Smooth muscle cell (in vitro differentiated cells): ENCODE measurements around the gene EEA1. TPM values are rescaled to one million over a fixed set of nuclear protein-coding genes. Genes with fewer than 3 reads are reported as not detected.

Source experiments
- DNase-seq: peaks from one replicate; lab custom pipeline; 2025; ENCODE audit not compliant: unreplicated experiment; lab: John Stamatoyannopoulos, UW
- H2AFZ ChIP-seq: fragments of 200-600 bp; sonication (generic); 2 replicates; pipeline ENCODE4 v1.6.0; 2016; ENCODE audit warnings: antibody characterized with exemption, low read depth, mild to moderate bottlenecking
- H3F3A ChIP-seq: fragments of 200-600 bp; sonication (generic); 2 replicates; pipeline ENCODE4 v1.6.0; 2017; ENCODE audit warnings: antibody characterized with exemption, low read depth
- H3K27ac ChIP-seq: fragments of 200-600 bp; sonication (generic); 2 replicates; pipeline ENCODE4 v1.5.1; 2016; ENCODE audit warnings: low read depth, mild to moderate bottlenecking
- H3K27me3 ChIP-seq: fragments of 200-600 bp; sonication (generic); 2 replicates; pipeline ENCODE4 v1.6.1; 2016; ENCODE audit warnings: low read depth, mild to moderate bottlenecking
- H3K36me3 ChIP-seq: fragments of 200-600 bp; sonication (generic); 2 replicates; pipeline ENCODE4 v1.5.1; 2016; ENCODE audit warnings: low read depth
- H3K4me1 ChIP-seq: fragments of 200-600 bp; sonication (generic); 2 replicates; pipeline ENCODE4 v1.5.1; 2016; ENCODE audit warnings: low read depth
- H3K4me2 ChIP-seq: fragments of 200-600 bp; sonication (generic); 2 replicates; pipeline ENCODE4 v1.6.0; 2016; ENCODE audit warnings: mild to moderate bottlenecking
- H3K4me3 ChIP-seq: fragments of 200-600 bp; sonication (generic); 2 replicates; pipeline ENCODE4 v1.5.1; 2016; ENCODE audit warnings: mild to moderate bottlenecking
- H3K79me2 ChIP-seq: fragments of 200-600 bp; sonication (generic); 2 replicates; pipeline ENCODE4 v1.6.0; 2016; ENCODE audit warnings: low read depth, mild to moderate bottlenecking
- H3K9ac ChIP-seq: fragments of 200-600 bp; sonication (generic); 2 replicates; pipeline ENCODE4 v1.6.0; 2016; ENCODE audit warnings: low read depth
- H3K9me3 ChIP-seq: fragments of 200-600 bp; sonication (generic); replicated peaks from 2 replicates; pipeline ENCODE4 v1.5.1; 2016; ENCODE audit warnings: low read depth
- H4K20me1 ChIP-seq: fragments of 200-600 bp; sonication (generic); 2 replicates; pipeline ENCODE4 v1.6.0; 2016; ENCODE audit warnings: low read depth
- WGBS: methylation state at CpG from one replicate; pipeline ENCODE4 v1.1.7; 2016; ENCODE audit warnings: low lambda C conversion rate; 5-methylcytosine and 5-hydroxymethylcytosine counted together
- polyA plus RNA-seq: library from polyadenylated mRNA; unstranded; fragments of >200 nt; fragmentation: Nextera tagmentation; extraction: Ambion mirVana; gene quantifications from 2 replicates; pipeline ENCODE4 v1.2.1, GENCODE V29; 2016
- total RNA-seq: library from RNA; depleted of rRNA; stranded (reverse); fragments of >200 nt; gene quantifications from 2 replicates; pipeline ENCODE4 v1.2.3, GENCODE V29; 2014
- TF ChIP-seq, protein P1 (sequence below): fragments of 200-600 bp; sonication (generic); IDR thresholded peaks from 2 replicates; pipeline ENCODE4 v1.5.1; 2017; ENCODE audit warnings: borderline replicate concordance, mild to moderate bottlenecking, antibody characterized with exemption; ENCODE audit not compliant: insufficient read depth, poor library complexity, severe bottlenecking

Gene EEA1
- total and polyA plus RNA-seq, 2 experiments from 2014 or later = 25.1 to 29.0 TPM

DNA sequence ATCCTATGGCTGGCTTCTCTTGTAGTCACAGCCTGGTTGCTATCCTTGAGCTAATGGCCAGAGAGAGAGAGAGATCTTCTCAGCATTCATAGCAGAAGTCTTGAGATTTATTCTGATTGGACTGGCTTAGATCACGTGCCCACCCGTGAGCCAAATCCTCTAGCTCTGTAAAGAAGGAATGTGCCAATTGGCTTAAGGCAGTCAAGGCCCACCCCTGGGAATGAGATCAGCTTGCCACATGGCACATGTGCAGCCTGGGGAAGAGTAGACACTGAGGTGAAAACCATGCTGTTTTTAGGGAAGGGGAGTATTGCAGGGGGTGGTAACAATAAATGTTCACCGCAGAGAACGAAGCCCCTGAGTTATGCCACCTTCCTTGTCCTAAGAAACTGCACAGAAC is 190.0 kb downstream of the EEA1 start:
- Histone ChIP-seq H3F3A (no peaks in the 10 kb centered on the region), H2AFZ (no peak overlapping the region), H3K9ac (no peak overlapping the region), H3K36me3 (no peaks in the 10 kb centered on the region), H3K4me2 (no peak overlapping the region), H3K4me1 (no peaks in the 10 kb centered on the region), H3K79me2 (no peaks in the 10 kb centered on the region), H3K27ac (no peak overlapping the region), H3K9me3 (no peaks in the 10 kb centered on the region), H4K20me1 (no peaks in the 10 kb centered on the region), H3K4me3 (no peak overlapping the region), H3K27me3 (no peaks in the 10 kb centered on the region)
- TF ChIP-seq, protein P1, sequence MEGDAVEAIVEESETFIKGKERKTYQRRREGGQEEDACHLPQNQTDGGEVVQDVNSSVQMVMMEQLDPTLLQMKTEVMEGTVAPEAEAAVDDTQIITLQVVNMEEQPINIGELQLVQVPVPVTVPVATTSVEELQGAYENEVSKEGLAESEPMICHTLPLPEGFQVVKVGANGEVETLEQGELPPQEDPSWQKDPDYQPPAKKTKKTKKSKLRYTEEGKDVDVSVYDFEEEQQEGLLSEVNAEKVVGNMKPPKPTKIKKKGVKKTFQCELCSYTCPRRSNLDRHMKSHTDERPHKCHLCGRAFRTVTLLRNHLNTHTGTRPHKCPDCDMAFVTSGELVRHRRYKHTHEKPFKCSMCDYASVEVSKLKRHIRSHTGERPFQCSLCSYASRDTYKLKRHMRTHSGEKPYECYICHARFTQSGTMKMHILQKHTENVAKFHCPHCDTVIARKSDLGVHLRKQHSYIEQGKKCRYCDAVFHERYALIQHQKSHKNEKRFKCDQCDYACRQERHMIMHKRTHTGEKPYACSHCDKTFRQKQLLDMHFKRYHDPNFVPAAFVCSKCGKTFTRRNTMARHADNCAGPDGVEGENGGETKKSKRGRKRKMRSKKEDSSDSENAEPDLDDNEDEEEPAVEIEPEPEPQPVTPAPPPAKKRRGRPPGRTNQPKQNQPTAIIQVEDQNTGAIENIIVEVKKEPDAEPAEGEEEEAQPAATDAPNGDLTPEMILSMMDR = no peak
- DNase-seq = no peak
- 92% methylated on average over 4 of the region's 4 CpGs for WGBS

DNA sequence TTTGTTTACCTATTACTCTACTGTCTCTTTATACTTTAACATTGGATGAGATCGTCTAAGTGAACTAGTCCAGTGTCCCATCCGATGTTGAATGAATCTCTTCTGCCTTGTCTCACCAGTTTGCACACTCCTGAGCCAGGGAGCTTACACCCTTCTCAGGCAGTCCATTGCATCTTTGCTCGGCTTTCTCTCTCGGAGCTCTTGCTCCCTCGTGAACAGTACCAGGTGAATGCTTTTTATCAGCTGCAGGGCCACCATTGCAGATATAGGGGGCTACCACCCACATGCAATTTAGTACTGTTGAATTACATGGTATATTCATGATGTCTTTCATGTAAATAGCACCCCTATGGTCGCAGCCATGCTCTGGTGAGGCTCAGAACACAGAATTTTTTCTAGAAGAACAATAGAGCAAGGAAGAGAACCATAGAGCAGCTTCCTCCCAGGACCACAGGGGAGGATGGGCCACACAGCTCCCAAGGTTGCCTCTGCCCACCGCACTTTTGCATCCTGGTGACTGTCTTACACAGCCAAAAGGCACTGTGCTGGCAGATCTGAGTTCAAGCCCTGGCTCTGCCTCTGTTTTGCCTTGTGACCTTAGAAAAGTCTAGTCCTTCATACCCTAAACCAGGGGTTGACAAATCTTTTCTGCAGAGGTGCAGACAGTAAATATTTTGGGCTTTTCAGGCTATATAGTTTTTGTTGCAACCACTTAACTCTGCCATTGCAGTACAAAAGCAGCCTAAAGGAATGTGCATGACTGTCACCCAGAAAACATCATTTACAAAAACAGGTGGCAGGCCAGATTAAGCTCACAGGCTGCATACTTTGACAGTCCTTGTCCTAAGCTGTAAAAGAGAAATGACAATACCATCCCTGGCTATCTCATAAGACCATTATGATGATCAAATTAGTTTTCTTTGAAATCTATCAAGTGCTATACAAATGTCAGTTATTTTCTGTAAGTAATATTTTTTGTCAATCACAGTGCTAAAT is 190.9 kb downstream of the EEA1 start:
- Histone ChIP-seq H3K4me3 (no peak overlapping the region), H3K4me1 (no peaks in the 10 kb centered on the region), H3K27ac (no peak overlapping the region), H3K4me2 (no peak overlapping the region), H3K36me3 (no peaks in the 10 kb centered on the region), H3K9ac (no peak overlapping the region), H3K9me3 (no peaks in the 10 kb centered on the region), H2AFZ (no peak overlapping the region), H3K79me2 (no peaks in the 10 kb centered on the region), H4K20me1 (no peaks in the 10 kb centered on the region), H3F3A (no peaks in the 10 kb centered on the region), H3K27me3 (no peaks in the 10 kb centered on the region)
- TF ChIP-seq, protein P1 = no peak
- WGBS = 86% methylated on average over 7 of the region's 7 CpGs
- no peak for DNase-seq

- Histone ChIP-seq H3K79me2 (no peaks in the 10 kb centered on the region), H2AFZ (no peak overlapping the region), H3K4me2 (no peak overlapping the region), H3K27me3 (no peaks in the 10 kb centered on the region), H3K27ac (no peak overlapping the region), H4K20me1 (no peaks in the 10 kb centered on the region), H3K4me3 (no peak overlapping the region), H3F3A (no peaks in the 10 kb centered on the region), H3K36me3 (no peaks in the 10 kb centered on the region), H3K9me3 (no peaks in the 10 kb centered on the region), H3K4me1 (no peaks in the 10 kb centered on the region), H3K9ac (no peak overlapping the region)
- TF ChIP-seq, protein P1 = no peak
- 65% methylated on average over 6 of the region's 6 CpGs for WGBS
- no peak for DNase-seq
These were observed 192.5 kb downstream of the EEA1 start for GRCh38 chr12:92736605-92737004.
